A673 (cell line): Measurements from ENCODE around the gene C19orf44.

Experiments
- EZH2 ChIP-seq: fragments of 200-600 bp; sonication (generic); IDR thresholded peaks from 2 replicates; pipeline ENCODE4 v1.6.1; 2017; ENCODE audit warnings: borderline replicate concordance, low read depth, mild to moderate bottlenecking, mixed read lengths, antibody characterized with exemption, low read length; ENCODE audit not compliant: poor library complexity, severe bottlenecking
- TF ChIP-seq, protein P1 (sequence below): fragments of 300-800, 200-600 bp; sonication (generic); conservative IDR thresholded peaks from 2 replicates; pipeline ENCODE4 v1.5.1; 2017; ENCODE audit warnings: low read depth, mild to moderate bottlenecking, antibody characterized with exemption, low read length, moderate library complexity, mixed read lengths

DNA sequence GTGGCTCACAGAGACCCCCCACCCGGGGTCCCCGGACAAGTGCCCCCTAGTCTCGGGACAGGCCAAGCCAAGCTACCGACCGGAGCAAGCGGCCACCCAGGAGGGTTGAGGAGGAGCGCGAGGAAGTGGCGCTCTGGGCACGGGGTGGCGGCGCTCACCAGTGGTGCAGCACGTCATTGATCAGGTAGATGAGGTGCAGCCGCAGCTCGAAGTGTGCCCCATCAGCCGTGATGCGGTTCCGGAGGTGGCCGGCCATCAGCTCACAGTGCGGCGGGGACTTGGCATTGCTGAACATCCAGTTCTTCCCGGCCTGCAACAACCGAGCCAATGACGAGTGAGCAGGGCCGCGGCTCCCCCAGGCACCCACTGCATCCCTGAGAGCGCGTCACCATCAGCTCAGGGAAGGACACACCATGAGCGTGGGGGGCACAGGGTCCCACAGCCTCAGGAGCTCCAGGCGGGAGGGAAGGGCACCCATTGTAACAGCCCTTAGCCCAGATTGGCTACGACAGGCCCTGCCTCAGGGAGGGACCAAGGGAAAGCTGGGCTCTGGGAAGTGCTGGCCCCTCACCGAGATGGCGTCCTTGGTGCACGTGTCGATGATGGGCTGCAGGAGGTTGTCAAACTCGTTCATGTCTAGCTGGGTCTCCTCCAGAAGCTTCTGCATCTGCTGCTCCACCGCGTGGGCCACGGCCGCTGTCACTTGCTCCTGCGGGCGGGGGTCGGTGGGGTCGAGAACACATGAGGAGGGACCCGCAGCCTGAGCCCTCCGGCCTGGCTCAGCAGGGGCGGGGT, 36.4 kb downstream of the C19orf44 start:
- TF ChIP-seq EZH2, result no peak
- TF ChIP-seq, protein P1, sequence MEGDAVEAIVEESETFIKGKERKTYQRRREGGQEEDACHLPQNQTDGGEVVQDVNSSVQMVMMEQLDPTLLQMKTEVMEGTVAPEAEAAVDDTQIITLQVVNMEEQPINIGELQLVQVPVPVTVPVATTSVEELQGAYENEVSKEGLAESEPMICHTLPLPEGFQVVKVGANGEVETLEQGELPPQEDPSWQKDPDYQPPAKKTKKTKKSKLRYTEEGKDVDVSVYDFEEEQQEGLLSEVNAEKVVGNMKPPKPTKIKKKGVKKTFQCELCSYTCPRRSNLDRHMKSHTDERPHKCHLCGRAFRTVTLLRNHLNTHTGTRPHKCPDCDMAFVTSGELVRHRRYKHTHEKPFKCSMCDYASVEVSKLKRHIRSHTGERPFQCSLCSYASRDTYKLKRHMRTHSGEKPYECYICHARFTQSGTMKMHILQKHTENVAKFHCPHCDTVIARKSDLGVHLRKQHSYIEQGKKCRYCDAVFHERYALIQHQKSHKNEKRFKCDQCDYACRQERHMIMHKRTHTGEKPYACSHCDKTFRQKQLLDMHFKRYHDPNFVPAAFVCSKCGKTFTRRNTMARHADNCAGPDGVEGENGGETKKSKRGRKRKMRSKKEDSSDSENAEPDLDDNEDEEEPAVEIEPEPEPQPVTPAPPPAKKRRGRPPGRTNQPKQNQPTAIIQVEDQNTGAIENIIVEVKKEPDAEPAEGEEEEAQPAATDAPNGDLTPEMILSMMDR, result no peak
